ENCODE results near the gene POLD2.

Gene POLD2

GRCh38 chr7:44110719-44111635 lies 12.4 kb downstream of the POLD2 start:
- Histone ChIP-seq H3K4me1 (ENCODE audit: low read depth, poor library complexity, severe bottlenecking) (no peaks in the 10 kb centered on the region), H2AFZ (ENCODE audit: low read depth) (no peak overlapping the region), H3K27ac (no peak overlapping the region), H3K27me3 (ENCODE audit: insufficient read depth, low read depth) (no peaks in the 10 kb centered on the region; the same call in 1 of the 2 replicates), H3K36me3 (ENCODE audit: insufficient read depth) (no peaks in the 10 kb centered on the region), H3K9ac (no peak overlapping the region), H3K79me2 (ENCODE audit: insufficient read depth, low read depth) (no peaks in the 10 kb centered on the region), H4K20me1 (ENCODE audit: insufficient read depth) (no peaks in the 10 kb centered on the region), H3K4me2 (no peak overlapping the region), H3K4me3 (IDR thresholded peaks at IDR 0.05; ENCODE audit: insufficient read depth, low read depth, low read length) (no peak overlapping the region)
- no peak for TF ChIP-seq CTCF (conservative IDR thresholded peaks at IDR 0.05; ENCODE audit: low read depth, low read length)

- Histone ChIP-seq H4K20me1 (ENCODE audit: insufficient read depth) (no peaks in the 10 kb centered on the region), H3K79me2 (ENCODE audit: insufficient read depth, low read depth) (no peaks in the 10 kb centered on the region), H3K27me3 (ENCODE audit: insufficient read depth, low read depth) (peaks cover 8% of the 10 kb centered on the region; the same call in 1 of the 2 replicates), H2AFZ (ENCODE audit: low read depth) (no peak overlapping the region), H3K4me1 (ENCODE audit: low read depth, poor library complexity, severe bottlenecking) (no peaks in the 10 kb centered on the region), H3K27ac (no peak overlapping the region), H3K36me3 (ENCODE audit: insufficient read depth) (no peaks in the 10 kb centered on the region), H3K4me3 (IDR thresholded peaks at IDR 0.05; ENCODE audit: insufficient read depth, low read depth, low read length) (no peak overlapping the region), H3K9ac (no peak overlapping the region), H3K4me2 (no peak overlapping the region)
- no peak for TF ChIP-seq CTCF (conservative IDR thresholded peaks at IDR 0.05; ENCODE audit: low read depth, low read length)
These were observed 13.4 kb downstream of the POLD2 start for GRCh38 chr7:44109991-44110390.

- TF ChIP-seq CTCF (conservative IDR thresholded peaks at IDR 0.05; ENCODE audit: low read depth, low read length) = no peak
- H4K20me1 ChIP-seq (ENCODE audit: insufficient read depth) = no peaks in the 10 kb centered on the region
- no peak overlapping the region for H3K4me2 ChIP-seq
- no peak overlapping the region for H3K27ac ChIP-seq
- H3K79me2 ChIP-seq (ENCODE audit: insufficient read depth, low read depth) = no peaks in the 10 kb centered on the region
- H3K36me3 ChIP-seq (ENCODE audit: insufficient read depth) = no peaks in the 10 kb centered on the region
- H2AFZ ChIP-seq (ENCODE audit: low read depth) = no peak overlapping the region
- H3K4me3 ChIP-seq (IDR thresholded peaks at IDR 0.05; ENCODE audit: insufficient read depth, low read depth, low read length) = no peak overlapping the region
- H3K9ac ChIP-seq = no peak overlapping the region
- H3K27me3 ChIP-seq (ENCODE audit: insufficient read depth, low read depth) = peaks cover 8% of the 10 kb centered on the region; the same call in 1 of the 2 replicates
- no peaks in the 10 kb centered on the region for H3K4me1 ChIP-seq (ENCODE audit: low read depth, poor library complexity, severe bottlenecking)
These were observed 14.3 kb downstream of the POLD2 start for GRCh38 chr7:44108768-44109750.

- H3K36me3 ChIP-seq (ENCODE audit: insufficient read depth) = no peaks in the 10 kb centered on the region
- no peaks in the 10 kb centered on the region for H3K79me2 ChIP-seq (ENCODE audit: insufficient read depth, low read depth)
- H3K4me1 ChIP-seq (ENCODE audit: low read depth, poor library complexity, severe bottlenecking) = no peaks in the 10 kb centered on the region
- H3K27ac ChIP-seq = no peak overlapping the region
- no peak overlapping the region for H3K4me2 ChIP-seq
- no peak overlapping the region for H2AFZ ChIP-seq (ENCODE audit: low read depth)
- H3K4me3 ChIP-seq (IDR thresholded peaks at IDR 0.05; ENCODE audit: insufficient read depth, low read depth, low read length) = no peak overlapping the region
- H3K9ac ChIP-seq = no peak overlapping the region
- H4K20me1 ChIP-seq (ENCODE audit: insufficient read depth) = no peaks in the 10 kb centered on the region
- peaks cover 8% of the 10 kb centered on the region; the same call in 1 of the 2 replicates for H3K27me3 ChIP-seq (ENCODE audit: insufficient read depth, low read depth)
- no peak for TF ChIP-seq CTCF (conservative IDR thresholded peaks at IDR 0.05; ENCODE audit: low read depth, low read length)
These were observed 15.2 kb downstream of the POLD2 start for GRCh38 chr7:44107961-44108767.

Data from KMS-11 (cell line).